Stimulated activated CD4-positive, alpha-beta T cell treated with anti-CD3 and anti-CD28 coated beads, TNF-alpha, amount 100 ng/mL, for 48 hours (primary cell): ENCODE measurements around the gene GRID2.

Source experiments
- DNase-seq, 3 donors: peaks; one replicate each; pipeline ENCODE4 v3.0.0-alpha.2; 2020; ENCODE audit warnings: low read depth in 3 of 3

GRID2 gene

DNA sequence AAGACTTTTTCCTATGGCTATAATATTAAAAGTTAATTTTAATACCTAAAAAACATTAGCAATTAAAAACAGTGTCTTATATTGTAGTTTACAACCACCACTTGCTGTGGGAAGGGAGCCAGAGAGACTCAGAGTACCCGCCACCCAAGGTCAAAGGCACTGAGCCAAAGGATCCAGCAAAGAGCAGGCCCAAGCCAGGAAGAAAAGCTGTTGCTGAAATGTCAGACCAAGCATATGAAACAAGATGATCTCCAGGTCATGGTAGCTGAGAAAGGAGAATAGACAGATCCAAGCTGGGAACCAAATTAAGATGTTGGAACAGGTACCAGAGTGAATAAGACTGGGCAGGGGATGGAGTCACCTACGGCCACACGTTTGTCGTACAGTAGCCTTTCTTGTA is 1506.0 kb downstream of the GRID2 start:
- no peak for DNase-seq

- no peak for DNase-seq
Observed at GRCh38 chr4:93810340-93810992, 1506.7 kb downstream of the GRID2 start.

DNA sequence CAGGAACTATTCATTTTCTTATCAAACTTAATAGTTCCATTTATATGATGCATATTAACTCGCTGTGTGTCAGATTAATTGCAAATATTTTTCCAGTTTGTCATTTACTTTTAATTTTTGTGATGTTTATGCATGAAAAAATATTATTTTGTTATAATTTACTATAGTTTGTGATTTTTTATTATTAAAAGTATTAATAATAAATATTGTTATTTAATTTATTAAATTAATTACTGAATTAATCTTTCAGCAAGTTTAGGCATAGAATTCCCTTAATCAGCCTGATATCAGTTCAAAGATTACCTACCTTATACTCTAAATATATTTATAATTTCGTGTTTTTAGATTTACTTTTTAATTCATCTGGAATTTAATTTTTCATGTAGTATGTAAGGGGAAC is 1509.3 kb downstream of the GRID2 start:
- no peak for DNase-seq

DNA sequence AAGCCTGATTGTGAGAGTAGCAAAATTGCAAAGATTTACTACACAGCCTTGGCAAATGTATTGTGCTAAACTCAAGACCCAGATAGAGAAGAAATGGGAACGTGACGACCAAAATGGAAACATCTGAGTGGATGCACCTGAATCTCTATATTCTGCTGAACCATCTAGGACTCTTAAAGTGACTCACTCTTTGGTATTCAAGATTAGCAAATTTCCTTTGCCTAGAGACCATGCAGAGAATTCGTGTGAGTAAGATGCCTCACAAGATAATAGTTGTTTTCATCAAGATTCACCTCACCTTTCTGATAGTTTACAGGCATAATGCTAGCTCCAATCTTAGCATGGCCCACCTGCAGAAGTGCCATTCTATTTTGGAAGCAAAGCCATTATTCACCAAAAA is 1510.4 kb downstream of the GRID2 start:
- DNase-seq: no peak

- no peak for DNase-seq
Observed at GRCh38 chr4:93814722-93815121, 1511.0 kb downstream of the GRID2 start.
